ENCODE measurements around the gene RNF223.
A peak's percentile ranks its signal among the peaks of the same experiment; 100 is the strongest.
"Not testable (repeated sequence)": the region's sequence is repeated elsewhere in the genome, so short reads cannot be mapped to it uniquely, and the experiment has no call there.

RNF223 gene

GRCh38 chr1:1060281-1061000 lies 13.7 kb downstream of the RNF223 start:
- Histone ChIP-seq H3K27ac (no peak overlapping the region), H3K36me3 (no peaks in the 10 kb centered on the region), H3K4me1 (ENCODE audit: control insufficient read depth in 1 of 2, insufficient read depth in 1 of 2, low read depth in 1 of 2, low read length in 1 of 2) (peaks cover 6 to 11% of the 10 kb centered on the region in 2 experiments), H3K4me3 (ENCODE audit: low read depth in 1 of 2, low read length in 1 of 2) (no peak overlapping the region), H3K27me3 (peaks cover 93% of the 10 kb centered on the region), H3K9me3 (no peaks in the 10 kb centered on the region)
- TF ChIP-seq, protein P1, sequence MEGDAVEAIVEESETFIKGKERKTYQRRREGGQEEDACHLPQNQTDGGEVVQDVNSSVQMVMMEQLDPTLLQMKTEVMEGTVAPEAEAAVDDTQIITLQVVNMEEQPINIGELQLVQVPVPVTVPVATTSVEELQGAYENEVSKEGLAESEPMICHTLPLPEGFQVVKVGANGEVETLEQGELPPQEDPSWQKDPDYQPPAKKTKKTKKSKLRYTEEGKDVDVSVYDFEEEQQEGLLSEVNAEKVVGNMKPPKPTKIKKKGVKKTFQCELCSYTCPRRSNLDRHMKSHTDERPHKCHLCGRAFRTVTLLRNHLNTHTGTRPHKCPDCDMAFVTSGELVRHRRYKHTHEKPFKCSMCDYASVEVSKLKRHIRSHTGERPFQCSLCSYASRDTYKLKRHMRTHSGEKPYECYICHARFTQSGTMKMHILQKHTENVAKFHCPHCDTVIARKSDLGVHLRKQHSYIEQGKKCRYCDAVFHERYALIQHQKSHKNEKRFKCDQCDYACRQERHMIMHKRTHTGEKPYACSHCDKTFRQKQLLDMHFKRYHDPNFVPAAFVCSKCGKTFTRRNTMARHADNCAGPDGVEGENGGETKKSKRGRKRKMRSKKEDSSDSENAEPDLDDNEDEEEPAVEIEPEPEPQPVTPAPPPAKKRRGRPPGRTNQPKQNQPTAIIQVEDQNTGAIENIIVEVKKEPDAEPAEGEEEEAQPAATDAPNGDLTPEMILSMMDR (IDR thresholded peaks at IDR 0.05), result no peak

DNA sequence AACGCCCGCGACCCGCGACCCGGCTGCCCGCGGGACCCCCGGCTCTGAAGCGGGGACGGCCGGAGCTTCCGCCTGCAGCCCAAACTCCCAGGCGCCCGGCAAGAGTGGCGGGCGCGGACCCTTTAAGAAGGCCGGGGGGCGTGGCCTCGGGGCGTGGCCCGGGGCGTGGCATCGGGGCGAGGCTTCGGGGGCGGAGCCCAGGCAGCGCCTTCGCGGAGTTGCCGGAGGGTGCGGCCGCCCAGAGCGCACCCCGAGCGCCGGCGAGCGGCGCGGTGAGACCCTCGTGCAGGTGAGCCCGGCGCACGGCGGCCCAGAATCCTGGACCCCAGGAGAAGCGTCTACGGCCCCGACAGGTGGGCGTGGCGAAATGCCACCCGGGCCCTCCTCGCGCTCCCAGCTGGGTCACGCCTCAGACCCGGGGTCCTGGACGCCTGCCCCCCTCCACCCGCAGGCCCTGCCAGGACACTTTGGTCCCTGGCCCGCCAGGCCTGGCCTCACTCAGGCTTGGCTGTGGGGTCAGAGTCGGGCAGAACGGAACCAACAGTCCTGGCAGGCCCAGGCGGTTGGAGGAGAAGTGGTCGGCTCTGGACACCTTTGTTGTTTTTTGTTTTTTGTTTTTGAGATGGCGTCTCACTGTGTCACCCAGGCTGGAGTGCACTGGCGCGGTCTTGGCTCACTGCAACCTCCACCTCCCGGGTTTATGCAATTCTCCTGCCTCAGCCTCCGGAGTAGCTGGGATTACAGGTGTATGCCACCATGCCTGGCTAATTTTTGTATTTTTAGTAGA lies 14.4 kb downstream of the RNF223 start:
- Histone ChIP-seq H3K4me3 (ENCODE audit: low read depth in 1 of 2, low read length in 1 of 2) (peak overlapping the region; percentile 40 to 49), H3K27me3 (peaks cover 88% of the 10 kb centered on the region), H3K36me3 (no peaks in the 10 kb centered on the region), H3K9me3 (no peaks in the 10 kb centered on the region), H3K4me1 (ENCODE audit: control insufficient read depth in 1 of 2, insufficient read depth in 1 of 2, low read depth in 1 of 2, low read length in 1 of 2) (peaks cover 6 to 11% of the 10 kb centered on the region in 2 experiments), H3K27ac (no peak overlapping the region)
- TF ChIP-seq, protein P1 (IDR thresholded peaks at IDR 0.05), result no peak

DNA sequence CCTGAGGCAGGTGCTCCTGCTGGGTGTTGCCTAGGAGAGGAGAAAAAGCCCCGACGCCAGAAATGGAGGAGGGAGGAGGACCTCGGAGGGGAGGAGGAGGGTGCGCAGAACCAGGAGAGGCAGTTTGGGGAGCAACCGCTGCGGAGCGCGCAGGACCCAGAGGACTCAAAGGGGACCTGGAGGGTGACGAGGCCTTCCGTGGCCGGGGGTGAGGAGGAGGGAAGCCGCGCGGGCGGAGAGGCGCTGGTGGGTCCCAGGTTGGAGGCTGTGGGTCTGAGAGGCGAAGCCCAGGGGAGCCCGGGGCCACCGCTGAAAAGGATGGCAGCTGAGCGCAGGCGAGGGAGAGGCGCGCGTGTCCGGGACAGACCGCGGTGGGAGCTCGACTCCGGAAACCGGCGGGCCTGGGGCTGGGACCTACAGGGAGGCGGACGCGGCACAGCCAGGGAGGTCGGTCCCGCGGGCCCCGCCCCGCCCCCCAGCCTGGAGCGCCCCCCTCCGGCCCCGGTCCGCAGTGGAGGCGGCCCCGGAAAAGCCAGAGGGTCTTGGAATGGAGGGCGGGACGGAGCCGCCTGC lies 15.1 kb downstream of the RNF223 start:
- peaks cover 6 to 11% of the 10 kb centered on the region in 2 experiments for H3K4me1 ChIP-seq (ENCODE audit: control insufficient read depth in 1 of 2, insufficient read depth in 1 of 2, low read depth in 1 of 2, low read length in 1 of 2)
- H3K9me3 ChIP-seq, result no peaks in the 10 kb centered on the region
- TF ChIP-seq, protein P1 (IDR thresholded peaks at IDR 0.05), result no peak
- peaks cover 82% of the 10 kb centered on the region for H3K27me3 ChIP-seq
- H3K36me3 ChIP-seq, result no peaks in the 10 kb centered on the region
- peak overlapping the region in 1 of 2 experiments; percentile 49 for H3K4me3 ChIP-seq (ENCODE audit: low read depth in 1 of 2, low read length in 1 of 2)
- H3K27ac ChIP-seq, result no peak overlapping the region

DNA sequence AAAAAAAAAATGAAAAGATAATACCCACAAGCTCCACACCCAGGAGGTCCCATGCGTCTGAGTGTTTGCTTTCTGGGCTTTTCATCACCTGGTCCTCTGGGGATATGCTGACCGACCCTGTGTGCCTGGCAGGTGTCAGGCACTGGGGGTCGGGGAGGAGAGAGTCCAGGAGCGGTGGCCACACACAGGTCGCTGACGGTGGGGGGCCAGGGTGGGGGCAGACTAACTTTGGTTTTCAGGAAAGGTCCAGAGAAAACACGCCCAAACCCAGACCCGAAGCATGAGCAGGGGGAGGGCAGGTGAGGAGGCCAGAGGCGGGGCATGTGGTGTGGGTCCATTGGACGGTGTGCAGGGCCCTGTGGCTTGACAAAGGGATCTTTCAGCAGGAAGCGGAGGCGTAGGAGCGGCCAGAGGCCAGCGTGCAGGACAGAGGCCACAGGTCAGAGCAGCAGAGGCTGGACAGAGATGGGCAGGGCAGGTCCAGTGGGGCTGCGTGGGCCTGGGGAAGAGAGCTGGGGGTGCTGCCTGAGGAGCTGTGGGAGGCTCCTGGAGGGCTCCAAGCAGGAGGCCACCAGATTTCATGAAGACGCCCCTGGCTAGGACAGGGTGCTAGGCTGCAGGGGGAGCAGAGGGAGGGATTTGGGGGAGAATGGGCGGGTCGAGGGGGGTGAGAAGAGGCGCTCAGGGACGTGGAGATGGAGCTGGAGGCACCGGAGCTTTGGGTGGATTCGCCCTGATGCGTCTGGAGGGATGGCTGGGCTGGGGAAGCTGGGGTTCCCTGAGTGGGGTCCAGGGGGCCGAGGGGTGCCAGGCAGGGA lies 15.8 kb downstream of the RNF223 start:
- Histone ChIP-seq H3K4me3 (ENCODE audit: low read depth in 1 of 2, low read length in 1 of 2) (no peak overlapping the region), H3K27me3 (peaks cover 74% of the 10 kb centered on the region), H3K9me3 (no peaks in the 10 kb centered on the region), H3K36me3 (no peaks in the 10 kb centered on the region), H3K4me1 (ENCODE audit: control insufficient read depth in 1 of 2, insufficient read depth in 1 of 2, low read depth in 1 of 2, low read length in 1 of 2) (peaks cover 6 to 11% of the 10 kb centered on the region in 2 experiments), H3K27ac (no peak overlapping the region)
- TF ChIP-seq, protein P1 (IDR thresholded peaks at IDR 0.05), result no peak

DNA sequence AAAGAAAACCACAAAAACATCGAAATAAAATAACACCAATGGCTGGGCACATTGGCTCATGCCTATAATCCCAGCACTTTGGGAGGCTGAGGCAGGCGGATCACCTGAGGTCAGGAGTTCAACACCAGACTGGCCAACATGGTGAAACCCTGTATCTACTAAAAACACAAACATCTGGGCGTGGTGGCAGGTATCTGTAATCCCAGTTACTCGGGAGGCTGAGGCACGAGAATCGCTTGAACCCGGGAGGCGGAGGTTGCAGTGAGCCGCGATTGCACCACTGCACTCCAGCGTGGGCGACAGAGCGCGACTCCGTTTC lies 16.4 kb downstream of the RNF223 start:
- Histone ChIP-seq H3K27me3 (peaks cover 69% of the 10 kb centered on the region), H3K4me1 (ENCODE audit: control insufficient read depth in 1 of 2, insufficient read depth in 1 of 2, low read depth in 1 of 2, low read length in 1 of 2) (peaks cover 6 to 11% of the 10 kb centered on the region in 2 experiments)
- not testable (repeated sequence) for H3K36me3 ChIP-seq; H3K4me3 ChIP-seq (ENCODE audit: low read depth in 1 of 2, low read length in 1 of 2); H3K27ac ChIP-seq; H3K9me3 ChIP-seq

Measured in neutrophil (primary cell).